ENCODE results near the gene MOK. TPM values are rescaled to one million over a fixed set of nuclear protein-coding genes. Genes with fewer than 3 reads are reported as not detected.

MOK gene
- total RNA-seq, 1 experiment from 2014 or later: 86.9 TPM

DNA sequence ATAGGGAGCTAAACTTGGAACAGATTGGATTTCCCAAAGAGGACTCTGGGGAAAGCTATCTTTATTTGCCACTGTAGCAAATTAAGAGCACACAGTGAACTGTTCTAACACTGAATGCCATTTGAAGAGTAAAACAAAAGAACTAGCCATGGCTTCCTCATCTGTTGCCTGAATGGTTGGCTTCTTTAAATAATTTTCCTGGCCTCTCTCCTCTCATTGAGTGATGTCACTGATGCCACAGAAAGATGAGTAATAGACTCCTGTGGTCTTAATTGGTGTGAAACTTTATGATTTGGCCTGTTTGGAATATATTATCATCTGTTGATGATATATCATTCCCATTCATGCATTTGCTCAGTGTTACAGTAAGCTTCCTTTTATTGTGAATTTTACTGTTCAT lies 122.8 kb downstream of the MOK start:
- DNase-seq (ENCODE audit: low read depth): peak; percentile 73

DNA sequence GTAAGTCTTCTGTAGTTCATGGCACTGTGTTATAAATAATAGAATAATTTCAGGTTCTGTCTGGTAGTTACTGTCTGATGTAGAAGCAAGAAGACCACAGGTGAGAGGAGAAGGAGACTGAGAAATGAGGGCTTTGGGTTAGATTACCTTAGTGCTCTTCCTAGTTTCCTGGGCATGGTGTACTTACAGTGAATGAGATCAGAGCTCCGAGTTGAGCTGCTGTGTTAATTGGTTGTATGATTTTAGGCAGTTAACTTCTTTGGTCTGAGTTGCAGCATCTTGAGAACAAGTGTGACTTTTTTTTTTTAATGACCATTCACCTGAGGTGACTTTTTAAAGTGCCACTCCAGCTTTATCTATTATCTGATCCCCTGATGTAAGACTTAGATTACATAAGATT lies 123.8 kb downstream of the MOK start:
- DNase-seq (ENCODE audit: low read depth): no peak

DNA sequence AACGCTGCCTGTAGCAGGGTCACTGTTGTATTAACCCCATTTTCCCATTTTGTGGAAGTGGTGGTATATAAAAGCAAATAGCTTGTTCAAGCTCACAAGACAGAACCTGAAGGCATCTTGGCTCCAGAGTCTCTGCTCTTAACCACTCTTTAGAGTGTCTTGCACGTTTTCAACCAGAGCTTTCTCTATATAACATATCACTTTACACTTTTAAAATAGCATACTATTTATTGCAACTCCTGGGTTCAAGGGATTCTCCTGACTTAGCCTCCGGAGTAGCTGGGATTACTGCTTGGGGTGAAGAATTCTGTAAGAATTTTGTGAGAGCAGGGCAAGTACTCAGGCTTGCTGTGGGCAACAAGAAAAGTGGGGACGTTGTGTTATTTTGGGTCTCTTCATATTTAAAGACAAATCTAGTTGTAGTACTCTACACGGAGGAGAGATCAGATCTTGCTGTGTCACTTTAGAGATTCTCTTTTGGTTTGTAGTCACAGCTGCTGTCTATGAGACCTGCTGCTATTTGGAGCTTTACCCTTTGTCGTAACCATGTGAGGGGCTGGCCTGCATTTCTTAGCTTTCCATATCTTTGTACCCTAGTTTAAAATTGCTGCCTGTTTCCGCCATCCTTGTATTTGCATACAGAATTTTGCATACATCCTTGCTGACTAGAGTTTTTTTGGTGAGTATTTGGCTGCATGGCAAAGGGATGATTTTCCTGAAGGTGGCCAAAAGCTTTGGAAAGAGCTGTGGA lies 124.5 kb downstream of the MOK start:
- no peak for DNase-seq (ENCODE audit: low read depth)

Other genes with a start within 250 kb of the MOK start
- gene HSP90AA1, start 218.1 kb downstream of the MOK start, total RNA-seq (2014; rRNA removed; shearing (Covaris generic)): 710 and 1,216 TPM in 2 replicates
- gene WDR20, start 165.3 kb downstream of the MOK start, total RNA-seq (2014; rRNA removed; shearing (Covaris generic)): 10.2 and 12.2 TPM in 2 replicates
- gene ZNF839, start 14.6 kb upstream of the MOK start, total RNA-seq (2014; rRNA removed; shearing (Covaris generic)): 8.5 and 14.9 TPM in 2 replicates
- 68.8 and 81.3 TPM in 2 replicates for gene CINP, start 57.7 kb upstream of the MOK start, total RNA-seq (2014; rRNA removed; shearing (Covaris generic))
- 8.8 and 15.3 TPM in 2 replicates for gene TECPR2, start 57.8 kb upstream of the MOK start, total RNA-seq (2014; rRNA removed; shearing (Covaris generic))
- 25.0 and 28.0 TPM in 2 replicates for gene ANKRD9, start 204.6 kb upstream of the MOK start, total RNA-seq (2014; rRNA removed; shearing (Covaris generic))

All from Daoy (cell line).